Endothelial cell (in vitro differentiated cells): ENCODE measurements around the gene KCNN3. TPM values are rescaled to one million over a fixed set of nuclear protein-coding genes. Genes with fewer than 3 reads are reported as not detected.

Source experiments
- DNase-seq: peaks from one replicate; pipeline ENCODE4 v3.0.0; 2021; ENCODE audit warnings: low spot score
- H3K27ac Mint-ChIP-seq: one replicate; pipeline ENCODE4 v1.8.0; 2021; ENCODE audit warnings: mixed read lengths, inconsistent platforms; ENCODE audit not compliant: unreplicated experiment
- H3K27me3 Mint-ChIP-seq: one replicate; pipeline ENCODE4 v1.8.0; 2021; ENCODE audit warnings: mild to moderate bottlenecking, moderate library complexity, mixed read lengths, inconsistent platforms; ENCODE audit not compliant: unreplicated experiment
- H3K36me3 Mint-ChIP-seq: one replicate; pipeline ENCODE4 v1.8.0; 2021; ENCODE audit warnings: mild to moderate bottlenecking, low read depth, mixed read lengths, inconsistent platforms; ENCODE audit not compliant: unreplicated experiment
- H3K4me1 Mint-ChIP-seq: one replicate; pipeline ENCODE4 v1.8.0; 2021; ENCODE audit warnings: mild to moderate bottlenecking, mixed read lengths, inconsistent platforms; ENCODE audit not compliant: unreplicated experiment
- H3K4me3 Mint-ChIP-seq: one replicate; pipeline ENCODE4 v1.8.0; 2021; ENCODE audit warnings: mild to moderate bottlenecking, mixed read lengths, inconsistent platforms; ENCODE audit not compliant: unreplicated experiment
- H3K9me3 Mint-ChIP-seq: one replicate; pipeline ENCODE4 v1.8.0; 2021; ENCODE audit warnings: mixed read lengths, inconsistent platforms; ENCODE audit not compliant: unreplicated experiment
- total RNA-seq: library from RNA; stranded (reverse); fragmentation: NEBNext Ultra II Directional; extraction: Animal tissue kit (Norgen Biotek cat#: 25700); gene quantifications from one replicate; pipeline ENCODE4 v1.2.1, GENCODE V29; 2021; ENCODE audit not compliant: unreplicated experiment
- TF ChIP-seq, protein P1 (sequence below): fragments of 200-600 bp; sonication (generic); IDR thresholded peaks from one replicate; pipeline ENCODE4 v1.5.0; 2021; ENCODE audit warnings: antibody characterized with exemption; ENCODE audit not compliant: unreplicated experiment

Gene KCNN3
- total RNA-seq, 1 donor from 2014 or later: 17.3 TPM

DNA sequence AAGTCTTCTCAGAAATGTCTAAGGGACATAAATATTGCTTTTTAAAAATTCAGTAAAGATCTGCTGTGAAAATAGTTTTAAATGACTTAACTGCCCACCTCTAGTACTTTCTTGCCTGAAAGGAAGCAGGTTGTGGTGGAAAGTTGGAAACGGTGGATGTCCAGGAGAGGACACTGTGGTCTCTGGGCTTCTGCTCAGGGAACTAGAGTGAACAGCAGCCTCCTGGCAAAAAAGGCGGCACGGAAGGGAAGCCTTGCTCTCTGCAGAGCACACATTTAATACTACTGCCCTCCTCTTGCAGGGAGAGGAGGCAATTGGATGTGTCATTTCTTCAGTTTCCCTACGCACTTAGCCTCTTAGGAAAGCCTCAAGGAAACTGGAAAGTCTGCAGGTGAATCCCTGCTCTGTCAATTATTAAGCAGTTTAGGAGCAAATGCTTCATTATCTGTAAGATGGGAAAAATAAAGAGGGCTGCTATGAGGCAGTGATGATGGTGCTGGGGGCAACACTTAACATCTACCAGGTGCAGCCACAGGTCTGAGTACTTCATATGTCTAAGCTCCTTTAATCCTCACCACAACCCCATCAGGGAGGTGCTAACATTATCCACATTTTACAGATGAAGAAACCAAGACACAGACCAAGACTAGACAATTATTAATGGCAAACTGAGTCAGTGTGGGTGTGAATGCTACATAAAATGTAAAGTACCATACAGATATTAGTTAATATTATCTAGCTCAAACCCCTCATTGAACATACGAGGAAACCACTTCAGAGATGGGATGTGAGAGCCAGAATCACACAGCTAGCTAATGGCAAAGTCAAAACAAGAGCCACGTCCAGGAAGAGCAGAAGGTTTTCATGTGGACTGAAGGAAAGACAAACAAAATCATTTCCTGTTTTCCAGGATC is 153.2 kb downstream of the KCNN3 start:
- H3K9me3 Mint-ChIP-seq: no peaks in the 10 kb centered on the region
- TF ChIP-seq, protein P1, sequence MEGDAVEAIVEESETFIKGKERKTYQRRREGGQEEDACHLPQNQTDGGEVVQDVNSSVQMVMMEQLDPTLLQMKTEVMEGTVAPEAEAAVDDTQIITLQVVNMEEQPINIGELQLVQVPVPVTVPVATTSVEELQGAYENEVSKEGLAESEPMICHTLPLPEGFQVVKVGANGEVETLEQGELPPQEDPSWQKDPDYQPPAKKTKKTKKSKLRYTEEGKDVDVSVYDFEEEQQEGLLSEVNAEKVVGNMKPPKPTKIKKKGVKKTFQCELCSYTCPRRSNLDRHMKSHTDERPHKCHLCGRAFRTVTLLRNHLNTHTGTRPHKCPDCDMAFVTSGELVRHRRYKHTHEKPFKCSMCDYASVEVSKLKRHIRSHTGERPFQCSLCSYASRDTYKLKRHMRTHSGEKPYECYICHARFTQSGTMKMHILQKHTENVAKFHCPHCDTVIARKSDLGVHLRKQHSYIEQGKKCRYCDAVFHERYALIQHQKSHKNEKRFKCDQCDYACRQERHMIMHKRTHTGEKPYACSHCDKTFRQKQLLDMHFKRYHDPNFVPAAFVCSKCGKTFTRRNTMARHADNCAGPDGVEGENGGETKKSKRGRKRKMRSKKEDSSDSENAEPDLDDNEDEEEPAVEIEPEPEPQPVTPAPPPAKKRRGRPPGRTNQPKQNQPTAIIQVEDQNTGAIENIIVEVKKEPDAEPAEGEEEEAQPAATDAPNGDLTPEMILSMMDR: no peak
- H3K27me3 Mint-ChIP-seq: peaks cover 7% of the 10 kb centered on the region
- no peak overlapping the region for H3K27ac Mint-ChIP-seq
- no peak overlapping the region for H3K4me3 Mint-ChIP-seq
- peaks cover 35% of the 10 kb centered on the region for H3K4me1 Mint-ChIP-seq
- no peak for DNase-seq
- peaks cover 10% of the 10 kb centered on the region for H3K36me3 Mint-ChIP-seq

DNA sequence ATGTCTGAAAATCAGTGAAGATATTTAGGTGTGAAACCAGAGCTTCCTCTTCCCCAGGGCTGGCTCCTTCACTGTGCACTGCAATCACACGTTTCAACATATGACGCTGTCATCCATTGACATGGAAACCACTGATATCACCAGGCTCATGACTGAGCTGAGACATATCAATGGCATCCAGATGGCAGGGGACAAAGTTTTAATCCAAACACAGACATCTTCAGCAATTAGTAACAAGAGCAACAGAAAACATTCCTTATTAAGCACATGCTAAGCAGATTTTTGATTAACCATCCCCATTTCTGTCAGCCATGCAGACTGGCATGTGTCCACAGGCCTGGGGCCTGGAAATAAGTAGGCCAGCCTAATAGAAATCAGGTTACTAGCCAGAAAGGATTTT is 154.1 kb downstream of the KCNN3 start:
- Mint-ChIP-seq H3K27ac (no peak overlapping the region), H3K4me1 (peaks cover 38% of the 10 kb centered on the region), H3K36me3 (peaks cover 10% of the 10 kb centered on the region), H3K9me3 (no peaks in the 10 kb centered on the region), H3K4me3 (no peak overlapping the region), H3K27me3 (peaks cover 8% of the 10 kb centered on the region)
- no peak for DNase-seq
- TF ChIP-seq, protein P1: no peak

DNA sequence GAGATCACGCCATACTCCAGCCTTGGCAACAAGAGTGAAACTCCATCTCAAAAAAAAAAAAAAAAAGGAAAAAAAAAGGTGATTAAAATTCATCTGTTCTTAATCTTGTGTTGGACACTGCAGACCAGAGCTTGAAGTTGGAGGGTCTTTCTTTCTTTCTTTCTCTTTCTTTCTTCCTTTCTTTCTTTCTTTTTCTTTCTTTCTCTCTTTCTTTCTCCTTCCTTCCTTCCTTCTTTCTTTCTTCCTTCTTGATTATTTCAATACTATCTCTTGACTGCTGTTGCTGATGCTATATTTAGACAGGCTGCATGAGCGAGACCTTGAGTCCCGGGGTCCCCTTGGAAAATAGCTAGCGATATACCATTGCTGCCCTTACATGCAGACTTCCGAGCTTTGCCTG is 154.7 kb downstream of the KCNN3 start:
- H3K36me3 Mint-ChIP-seq: peaks cover 10% of the 10 kb centered on the region
- H3K27ac Mint-ChIP-seq: no peak overlapping the region
- H3K9me3 Mint-ChIP-seq: no peaks in the 10 kb centered on the region
- no peak for DNase-seq
- TF ChIP-seq, protein P1: no peak
- peaks cover 33% of the 10 kb centered on the region for H3K4me1 Mint-ChIP-seq
- peaks cover 4% of the 10 kb centered on the region for H3K27me3 Mint-ChIP-seq
- H3K4me3 Mint-ChIP-seq: no peak overlapping the region

DNA sequence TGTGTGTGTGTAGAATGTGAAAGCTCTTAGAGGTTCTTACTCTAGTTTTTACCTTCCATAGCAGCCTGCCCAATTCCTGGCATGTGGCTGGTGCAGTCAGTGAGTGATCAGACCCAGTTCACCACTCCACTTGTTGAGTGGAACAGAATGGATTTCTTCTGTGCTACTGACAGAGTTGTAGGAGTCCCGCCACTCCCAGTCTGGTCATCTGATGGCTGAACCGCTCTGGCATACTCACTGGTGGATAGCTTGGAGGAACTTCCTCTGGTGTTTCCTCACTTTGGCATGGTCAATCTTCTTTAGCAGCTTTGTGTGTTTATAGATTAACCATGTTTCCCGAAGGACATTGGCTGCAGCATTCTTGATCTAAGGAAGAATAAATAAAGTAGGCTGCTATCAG is 155.4 kb downstream of the KCNN3 start:
- no peak for DNase-seq
- Mint-ChIP-seq H3K9me3 (no peaks in the 10 kb centered on the region), H3K36me3 (peaks cover 10% of the 10 kb centered on the region), H3K4me3 (no peak overlapping the region), H3K27me3 (peaks cover 4% of the 10 kb centered on the region), H3K4me1 (peaks cover 28% of the 10 kb centered on the region), H3K27ac (no peak overlapping the region)
- TF ChIP-seq, protein P1: no peak

DNA sequence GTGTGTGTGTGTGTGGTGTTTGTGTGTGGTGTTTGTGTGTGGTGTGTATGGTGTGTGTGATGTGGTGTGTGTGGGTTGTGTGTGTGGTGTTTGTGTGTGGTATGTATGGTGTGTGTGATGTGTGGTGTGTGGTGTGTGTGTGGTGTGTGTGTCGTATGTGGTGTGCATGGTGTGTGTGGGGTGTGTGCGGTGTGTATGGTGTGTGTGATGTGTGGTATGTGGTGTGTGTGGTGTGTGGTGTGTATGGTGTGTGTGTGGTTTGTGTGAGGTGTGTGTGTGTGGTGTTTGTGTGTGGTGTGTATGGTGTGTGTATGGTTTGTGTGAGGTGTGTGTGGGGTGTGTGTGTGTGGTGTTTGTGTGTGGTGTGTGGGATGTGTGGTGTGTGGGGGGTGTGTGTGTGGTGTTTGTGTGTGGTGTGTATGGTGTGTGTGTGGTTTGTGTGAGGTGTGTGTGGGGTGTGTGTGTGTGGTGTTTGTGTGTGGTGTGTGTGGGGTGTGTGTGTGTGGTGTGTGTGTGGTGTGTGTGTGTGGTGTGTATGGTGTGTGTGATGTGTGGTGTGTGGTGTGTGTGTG is 155.9 kb downstream of the KCNN3 start:
- Mint-ChIP-seq H3K9me3 (no peaks in the 10 kb centered on the region), H3K27ac (no peak overlapping the region), H3K36me3 (peaks cover 10% of the 10 kb centered on the region), H3K4me1 (peaks cover 23% of the 10 kb centered on the region), H3K27me3 (peaks cover 4% of the 10 kb centered on the region), H3K4me3 (no peak overlapping the region)
- DNase-seq: no peak
- TF ChIP-seq, protein P1: no peak
